Transverse colon (tissue), 4 donors: ENCODE measurements around the gene UBALD1.

Experiments used
- CTCF ChIP-seq, 5 experiments: fragments of 200-600 bp in 3 of 5; fragments of 450-650 bp in 2 of 5; sonication (generic) in 3 of 5; IDR thresholded peaks; 1 replicate in 2 of 5; 2 replicates in 3 of 5; pipeline ENCODE4 v1.5.1; 2016 to 2017; ENCODE audit warnings: antibody characterized with exemption in 5 of 5, inconsistent platforms in 3 of 5, mild to moderate bottlenecking in 2 of 5, moderate library complexity in 1 of 5
- POLR2AphosphoS5 ChIP-seq, 3 donors: sonication (generic); formaldehyde crosslinking; IDR thresholded peaks; one replicate each; pipeline ENCODE4 v1.6.1; 2016; ENCODE audit warnings: antibody characterized with exemption in 3 of 3

GRCh38 chr16:4640572-4641305 lies 26.1 kb upstream of the UBALD1 start:
- TF ChIP-seq POLR2AphosphoS5 (IDR thresholded peaks at IDR 0.05) = no peak
- no peak for TF ChIP-seq CTCF (IDR thresholded peaks at IDR 0.05)
